Stimulated activated CD8-positive, alpha-beta memory T cell treated with anti-CD3 and anti-CD28 coated beads, Interleukin-7, amount 100 ng/mL, for 4 hours (primary cell): Measurements from ENCODE around the gene TBC1D2B.

Source experiments
- DNase-seq, 2 donors: peaks; one replicate each; pipeline ENCODE4 v3.0.0-alpha.2; 2020; ENCODE audit warnings: low read depth in 2 of 2

Gene TBC1D2B

DNA sequence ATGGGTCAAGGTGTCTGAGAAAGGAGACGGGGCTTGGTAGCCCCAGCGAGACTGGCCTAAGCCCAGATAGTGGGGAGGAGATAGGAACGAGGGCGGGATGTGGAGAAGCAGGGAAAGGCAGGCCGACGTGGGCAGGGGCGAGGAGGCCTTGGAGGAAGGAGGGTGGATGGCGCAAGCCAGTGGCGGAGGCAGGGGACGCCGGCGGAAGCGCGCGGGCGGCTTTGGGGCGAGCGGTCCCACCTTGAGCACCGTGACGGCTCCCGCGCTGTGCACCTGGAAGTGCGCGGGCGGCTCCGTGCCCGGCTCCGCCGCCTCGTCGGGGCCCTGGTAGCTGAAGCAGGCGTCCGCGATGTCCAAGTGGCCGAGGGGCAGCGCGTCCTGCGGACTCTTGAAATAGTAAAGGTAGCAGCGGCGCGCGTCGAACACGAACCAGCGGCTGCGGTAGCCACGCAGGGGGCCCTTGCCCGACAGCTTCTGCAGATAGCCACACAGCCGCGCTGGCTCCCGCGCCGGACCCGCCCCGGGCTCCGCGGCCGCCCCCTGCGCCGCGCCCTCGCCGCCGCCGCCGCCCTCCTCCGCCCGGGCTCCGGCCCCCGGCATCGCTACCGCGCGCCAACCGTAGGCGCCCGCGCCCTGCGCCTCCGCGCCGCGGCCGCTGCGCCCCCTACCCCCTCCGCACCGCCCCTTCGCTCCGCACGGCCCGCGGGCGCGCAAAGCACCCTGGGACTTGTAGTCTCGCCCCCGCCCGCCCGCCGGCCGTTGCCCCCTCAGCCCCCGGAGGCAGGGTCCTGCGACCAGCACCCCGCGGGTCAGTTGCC lies at the start of gene TBC1D2B:
Gene TBC1D2B (minus strand): TSS at position 659 of the 818 bp plus-strand sequence. CDS start 59 bp downstream, at position 600.
- peak; percentile 25 to 71 for DNase-seq

DNA sequence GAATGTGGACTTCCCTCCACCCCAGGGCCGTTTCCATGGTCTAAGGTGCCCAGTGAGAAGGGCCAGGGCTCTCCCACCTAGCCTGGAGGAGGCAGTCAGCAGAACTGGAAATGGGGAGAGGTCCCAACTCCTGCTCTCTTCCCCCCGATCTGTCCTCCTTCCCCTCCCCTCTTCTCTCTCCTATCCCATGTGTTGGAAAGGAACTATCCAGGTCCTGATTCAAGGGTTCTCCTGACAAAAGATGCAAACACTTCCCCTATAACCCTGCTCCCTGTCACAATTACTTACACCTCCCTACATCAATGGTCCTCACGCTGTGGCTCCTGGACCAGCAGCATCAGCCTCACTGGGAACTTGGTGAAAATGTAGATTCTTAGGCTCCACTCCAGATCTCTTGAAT lies 47.8 kb upstream of the TBC1D2B start:
- DNase-seq, result no peak

DNA sequence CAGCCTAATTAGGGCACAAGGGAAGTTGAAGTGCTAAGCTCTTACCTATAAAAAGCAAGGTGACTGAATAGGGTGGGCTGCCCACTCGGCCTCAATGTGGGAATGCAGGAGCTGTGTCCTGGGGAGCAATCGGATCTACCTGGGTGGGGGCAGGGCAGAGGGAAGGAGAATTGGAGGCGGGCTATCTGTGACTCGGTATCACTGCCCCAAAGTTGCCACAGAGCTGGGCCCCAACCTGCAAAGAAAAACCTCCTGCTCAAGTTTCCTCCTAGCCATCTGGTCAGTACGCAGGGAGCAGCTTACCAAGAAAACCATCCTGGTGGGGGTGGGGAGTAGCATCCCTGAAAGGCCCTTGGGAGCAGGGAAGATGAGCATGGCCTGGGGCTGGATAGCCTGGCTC lies 43.0 kb upstream of the TBC1D2B start:
- DNase-seq, result no peak

DNA sequence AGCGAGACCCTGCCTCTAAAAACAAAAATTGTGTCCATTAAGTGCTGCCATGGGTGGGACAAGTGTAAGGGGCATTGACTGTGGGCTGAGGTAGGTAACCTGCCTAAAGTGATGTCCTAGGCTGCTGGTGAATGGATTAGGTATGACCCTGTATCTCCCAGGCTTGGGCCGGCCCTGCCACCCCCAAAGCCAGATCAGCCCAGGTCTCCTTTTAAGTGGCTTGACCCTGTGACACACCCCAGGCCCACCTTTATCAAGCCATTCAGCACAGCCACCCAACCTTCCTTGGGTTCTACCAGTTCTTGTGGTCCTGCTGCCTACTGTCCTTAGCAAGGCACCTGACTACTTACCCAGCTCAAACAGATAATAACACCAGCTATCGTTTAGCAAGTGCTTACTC lies 35.0 kb upstream of the TBC1D2B start:
- DNase-seq, result no peak

DNA sequence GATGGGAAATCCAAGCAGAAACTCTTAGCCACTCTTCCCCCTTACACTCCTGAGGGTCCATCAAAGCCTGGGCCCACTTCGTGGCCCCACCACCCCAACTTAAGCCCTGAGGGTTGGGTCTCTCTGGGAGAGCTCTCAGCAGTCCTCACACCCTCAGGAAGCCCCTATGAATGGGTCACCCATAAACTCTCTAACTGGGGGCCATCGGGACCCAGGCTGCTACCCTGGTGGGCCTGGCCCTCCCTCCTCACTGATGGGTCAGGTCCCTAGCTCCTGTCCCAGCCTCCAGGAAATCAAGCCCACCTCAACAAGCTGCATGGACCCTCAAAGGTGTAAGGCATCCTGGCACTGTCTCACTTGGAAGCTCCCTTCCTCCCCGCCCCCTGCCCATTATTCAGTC lies 34.3 kb upstream of the TBC1D2B start:
- no peak for DNase-seq

DNA sequence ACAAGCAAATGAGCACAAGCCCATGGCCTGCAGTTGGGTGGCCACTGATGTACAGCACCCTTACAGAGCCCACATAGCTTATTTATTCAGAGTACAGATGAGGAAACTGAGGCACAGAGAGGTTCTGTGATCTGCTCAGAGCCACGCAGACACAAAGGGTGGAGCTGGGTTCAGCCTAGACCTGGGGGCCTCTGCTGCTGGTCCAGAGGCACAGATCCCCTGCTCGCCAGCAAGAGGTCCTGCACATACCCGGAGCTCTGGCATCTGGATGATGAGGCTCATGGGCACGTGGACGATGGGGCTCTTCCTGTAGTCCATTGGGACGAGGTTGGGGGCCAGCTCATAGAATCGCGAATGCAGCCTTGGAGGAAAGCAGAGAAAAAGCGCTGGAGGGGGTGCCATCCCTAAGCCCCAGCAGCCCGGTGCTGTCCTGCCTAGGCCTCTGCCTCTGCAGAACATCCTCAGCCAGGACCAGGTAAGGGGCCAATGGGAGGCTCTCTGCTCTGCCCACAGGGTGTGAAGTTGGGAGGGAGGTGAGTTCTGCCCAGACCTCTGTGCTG lies 33.5 kb upstream of the TBC1D2B start:
- DNase-seq, result no peak

DNA sequence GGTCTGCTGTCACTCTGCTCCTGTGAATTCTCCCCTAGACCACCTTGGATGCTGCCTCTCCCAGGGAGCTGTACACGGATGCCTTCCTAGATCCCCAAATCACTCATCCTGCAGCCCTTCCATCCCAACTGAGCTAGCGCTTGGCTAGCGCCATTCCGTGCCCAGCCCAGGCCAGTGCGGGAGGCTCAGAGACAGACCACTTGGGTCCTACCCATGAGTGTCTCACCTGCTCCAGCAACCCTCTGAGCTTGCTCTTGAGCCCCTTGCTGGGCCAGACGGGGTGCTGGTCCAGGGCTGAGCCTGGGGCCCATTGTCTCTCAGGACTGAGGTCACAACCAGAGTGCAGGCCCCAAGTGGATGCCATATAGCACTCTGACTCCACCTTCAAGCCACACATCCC lies 32.6 kb upstream of the TBC1D2B start:
- no peak for DNase-seq

DNA sequence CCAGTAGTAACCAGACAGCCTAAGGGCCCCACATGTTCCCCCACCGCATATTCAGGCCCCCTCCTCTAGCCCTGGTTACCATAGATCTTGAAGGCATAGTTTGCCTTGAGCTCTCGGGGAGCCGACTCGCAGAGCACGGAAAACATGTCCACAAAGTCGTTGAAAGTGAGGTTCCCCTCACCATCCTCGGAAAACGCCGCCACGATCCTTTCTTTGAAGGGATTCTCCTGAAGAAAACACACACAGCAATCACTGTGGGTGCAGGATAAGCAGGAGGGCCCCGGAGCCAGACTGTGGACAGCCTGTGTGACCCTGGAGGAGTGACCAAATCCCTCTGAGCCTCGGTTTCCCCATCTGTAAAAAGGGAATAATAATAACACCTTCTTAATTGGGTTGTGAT lies 31.6 kb upstream of the TBC1D2B start:
- DNase-seq, result no peak

DNA sequence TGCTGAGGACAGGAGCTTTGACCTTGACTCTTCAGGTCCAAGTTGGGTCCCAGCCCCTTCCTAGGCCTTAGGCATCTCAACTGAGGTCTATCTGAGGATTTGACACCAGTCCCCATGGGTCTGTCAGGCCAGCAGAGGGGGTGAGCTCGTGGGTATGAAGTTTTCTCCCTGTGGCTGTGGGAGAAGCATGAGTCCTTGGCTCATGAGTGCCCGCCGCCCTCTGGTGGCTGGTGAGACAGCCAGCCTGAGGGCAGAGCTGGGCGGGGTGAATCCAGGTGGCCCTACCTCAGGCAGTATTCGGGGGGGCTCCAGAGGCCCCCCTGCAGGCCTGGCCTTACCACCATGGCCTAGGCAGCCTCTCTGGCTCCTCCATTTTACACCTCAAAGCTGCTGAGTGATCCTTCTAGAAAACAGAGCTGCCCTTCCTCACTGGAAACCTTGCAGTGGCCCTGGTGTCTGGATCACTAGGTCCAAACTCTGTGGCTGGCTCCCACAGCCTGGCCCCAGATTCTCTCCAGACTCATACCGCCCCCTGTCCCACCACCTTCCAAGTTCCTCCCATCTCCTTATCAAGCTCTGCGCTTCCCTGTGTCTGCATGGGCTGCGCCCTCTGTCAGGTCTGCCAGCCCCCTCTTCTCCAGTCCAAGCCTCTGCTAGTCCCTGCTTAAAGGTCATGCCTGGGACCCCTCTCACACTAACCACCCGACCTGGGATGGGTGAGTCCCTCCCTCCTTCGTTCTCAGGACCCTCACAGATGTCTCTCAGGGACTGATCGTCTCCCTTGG lies 31.0 kb upstream of the TBC1D2B start:
- DNase-seq, result peak; percentile 74 to 77

DNA sequence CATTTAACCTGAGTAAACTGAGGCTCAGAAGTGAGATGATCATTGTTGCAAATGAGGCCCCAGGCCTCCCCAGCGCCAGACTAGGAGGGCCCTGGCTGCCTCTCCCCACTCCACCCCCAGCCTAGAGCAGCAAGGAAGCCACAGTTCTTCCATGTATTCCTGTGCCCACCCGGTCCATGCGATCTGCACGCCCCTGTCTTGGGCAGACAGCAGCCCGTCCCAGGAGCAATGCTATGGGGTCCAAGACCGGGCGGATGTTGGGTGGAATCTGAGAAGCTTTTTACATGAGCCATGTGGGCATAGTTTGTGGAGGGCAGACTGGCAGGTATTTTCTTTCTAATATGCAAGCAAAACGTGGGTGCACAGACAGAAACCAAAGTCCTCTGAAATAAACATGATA lies 30.0 kb upstream of the TBC1D2B start:
- DNase-seq, result no peak

DNA sequence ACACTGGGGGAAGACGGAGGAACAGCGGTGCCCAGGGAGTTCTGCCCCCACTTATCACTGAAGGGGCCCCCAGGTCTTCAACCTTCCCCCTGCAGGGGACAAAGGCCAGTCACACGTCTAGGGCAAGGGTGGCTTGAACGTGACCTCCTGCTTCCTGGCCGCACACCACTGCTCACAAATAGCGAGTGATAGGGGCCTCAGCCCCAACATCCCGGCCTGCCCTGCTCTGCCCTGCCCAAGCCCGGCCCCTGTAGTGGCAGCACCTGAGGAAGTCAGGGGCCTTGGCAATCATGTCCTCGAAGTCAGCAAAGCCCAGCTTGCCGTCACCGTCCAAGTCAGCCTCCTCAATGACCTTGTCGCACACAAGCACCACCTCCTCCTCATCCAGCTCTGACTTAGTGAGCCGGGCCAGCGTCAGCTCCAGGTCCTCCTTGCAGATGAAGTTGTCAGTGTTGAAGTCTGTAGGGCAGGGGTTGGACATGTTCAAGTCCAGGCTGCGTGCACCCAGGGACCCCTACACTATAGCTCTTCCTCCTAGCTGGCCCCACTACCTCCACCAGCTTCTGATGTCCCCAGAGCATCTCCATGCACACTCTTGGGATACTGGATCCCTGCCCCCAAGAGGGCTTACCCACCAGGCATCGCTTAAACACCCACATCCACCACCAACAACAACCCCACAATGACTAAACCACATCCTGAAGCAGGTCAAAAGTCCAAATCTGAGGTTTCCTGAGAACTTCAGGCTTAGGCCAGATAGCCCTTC lies 28.1 kb upstream of the TBC1D2B start:
- DNase-seq, result no peak

DNA sequence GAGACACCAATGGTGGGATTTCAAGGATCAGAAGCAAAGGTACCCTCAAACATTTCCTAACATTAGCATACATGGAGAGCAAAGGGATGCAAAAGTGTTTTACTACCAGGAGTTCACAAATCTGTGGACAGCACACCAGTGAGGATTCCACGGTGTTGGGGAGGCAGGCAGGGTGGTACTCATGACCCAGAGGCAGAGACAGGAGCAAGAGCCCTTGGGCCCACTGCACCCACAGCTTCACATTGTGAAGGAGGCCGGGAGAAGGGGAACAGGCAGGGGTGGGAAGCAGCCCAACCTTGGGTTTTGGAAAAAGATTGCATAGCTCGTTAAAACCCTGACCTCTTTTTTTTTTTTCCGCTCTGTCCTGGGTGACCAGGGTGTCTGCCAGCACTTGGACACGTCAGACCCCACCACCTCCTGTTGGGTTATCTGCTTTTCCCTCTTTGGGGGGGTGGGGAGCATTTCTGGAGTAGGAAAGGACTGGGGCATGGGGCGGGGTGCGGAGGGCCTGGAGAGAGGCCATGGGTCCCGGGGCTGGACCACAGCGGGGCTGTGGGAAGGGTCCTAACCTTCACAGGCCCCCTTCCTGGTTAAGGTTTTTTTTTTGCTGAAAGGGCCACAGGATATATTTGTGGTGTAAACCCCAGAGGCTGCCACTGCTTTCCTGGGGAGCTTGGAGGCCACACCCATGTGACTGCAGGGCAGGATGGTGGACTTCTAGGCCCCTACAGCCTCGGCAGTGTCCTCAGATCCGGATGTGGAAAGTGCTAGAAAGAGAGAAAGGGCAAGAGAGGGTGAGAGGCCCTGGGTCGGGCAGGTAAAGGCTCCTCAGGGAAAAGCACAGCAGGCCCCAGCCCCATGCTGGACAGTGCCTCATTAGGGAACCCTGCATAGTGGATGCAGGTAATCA lies 27.3 kb upstream of the TBC1D2B start:
- no peak for DNase-seq

DNA sequence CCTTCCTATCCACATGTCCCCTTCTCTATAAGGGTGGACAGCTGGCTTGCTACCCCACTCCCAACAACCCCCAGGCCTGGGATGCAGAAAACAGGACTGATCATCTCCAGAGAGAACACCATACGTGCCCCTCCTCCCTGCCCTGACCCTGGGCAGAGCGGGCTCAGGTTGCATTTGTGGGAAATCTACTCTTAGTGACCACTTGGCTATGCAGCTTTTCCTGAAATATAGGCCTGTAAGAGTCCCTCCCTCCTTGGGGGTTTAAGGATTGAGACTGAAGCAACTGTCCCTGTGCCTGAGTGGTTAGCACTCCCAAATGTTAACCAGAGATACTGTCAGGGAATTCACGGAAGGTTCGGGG lies 26.6 kb upstream of the TBC1D2B start:
- DNase-seq, result no peak

DNA sequence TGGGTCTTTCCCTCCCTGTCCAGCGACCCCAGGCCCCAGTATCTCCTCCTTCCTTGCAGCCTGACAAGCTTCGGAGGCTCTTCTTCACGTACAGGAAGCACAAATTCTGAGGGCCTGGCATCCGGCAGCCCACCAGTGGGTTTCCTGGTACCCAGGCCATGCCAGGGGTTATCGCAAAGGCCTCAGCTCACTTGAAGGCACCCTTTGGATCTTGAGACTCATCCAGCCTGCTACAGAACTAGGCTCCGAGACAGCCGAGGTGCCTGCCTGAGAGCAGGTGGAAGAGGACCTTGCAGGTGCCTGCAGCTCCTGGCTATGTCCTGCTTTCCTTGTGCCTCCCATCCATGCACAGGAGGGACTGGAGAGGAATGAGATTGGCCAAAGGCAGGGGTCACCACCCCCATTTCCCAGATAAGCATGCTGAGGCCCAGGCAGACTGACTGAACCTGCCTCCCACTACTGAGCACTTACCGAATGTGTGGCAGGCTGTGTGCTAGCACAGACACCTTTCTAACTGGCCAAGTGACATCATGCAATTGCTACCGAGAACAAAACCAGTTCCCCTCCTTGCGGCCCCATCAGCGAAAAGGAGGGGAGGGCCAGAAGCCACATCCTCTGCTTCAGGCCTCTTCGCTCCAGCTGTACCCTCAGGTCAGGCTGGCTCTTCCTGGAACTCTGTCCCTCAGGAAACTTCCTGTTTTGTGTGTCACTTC lies 26.1 kb upstream of the TBC1D2B start:
- peak; percentile 23 to 51 for DNase-seq

DNA sequence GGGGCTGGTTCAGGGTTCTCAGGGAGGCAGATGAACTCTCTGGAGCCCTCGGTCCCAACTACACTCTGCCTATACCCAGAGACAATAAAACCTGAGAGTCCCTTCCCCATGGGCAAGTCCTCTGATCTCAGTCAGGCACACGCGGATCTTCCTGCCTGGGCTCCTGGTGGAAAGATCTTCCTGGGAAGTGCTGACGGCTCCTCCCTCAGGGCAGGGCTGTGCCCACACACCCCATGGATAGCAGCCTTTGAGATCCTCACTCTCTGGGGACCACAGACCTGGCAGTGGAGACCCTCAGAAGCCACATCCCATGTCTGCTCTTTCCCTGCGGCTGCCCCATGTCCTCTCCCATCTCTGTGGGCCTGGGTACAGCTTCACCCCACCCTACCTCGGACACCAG lies 25.2 kb upstream of the TBC1D2B start:
- DNase-seq, result no peak

DNA sequence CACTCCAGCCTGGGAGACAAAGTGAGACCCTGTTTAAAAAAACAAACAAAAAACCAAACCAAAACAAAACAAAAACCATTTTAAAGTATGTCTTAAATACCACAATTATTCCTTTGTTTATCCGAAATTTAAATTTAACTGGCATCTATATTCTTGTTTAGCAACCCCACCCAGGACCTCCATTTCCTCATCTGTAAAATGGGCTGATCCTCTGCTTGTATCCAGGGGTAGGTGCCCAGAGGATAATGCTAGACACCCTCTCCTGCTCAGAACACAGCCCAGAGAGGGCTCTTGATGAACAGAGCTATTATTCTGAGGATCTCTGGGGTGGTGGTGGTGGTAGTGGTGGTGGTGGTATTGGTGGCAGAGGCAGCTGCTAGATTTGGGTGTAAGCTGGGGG lies 24.7 kb upstream of the TBC1D2B start:
- DNase-seq, result no peak

DNA sequence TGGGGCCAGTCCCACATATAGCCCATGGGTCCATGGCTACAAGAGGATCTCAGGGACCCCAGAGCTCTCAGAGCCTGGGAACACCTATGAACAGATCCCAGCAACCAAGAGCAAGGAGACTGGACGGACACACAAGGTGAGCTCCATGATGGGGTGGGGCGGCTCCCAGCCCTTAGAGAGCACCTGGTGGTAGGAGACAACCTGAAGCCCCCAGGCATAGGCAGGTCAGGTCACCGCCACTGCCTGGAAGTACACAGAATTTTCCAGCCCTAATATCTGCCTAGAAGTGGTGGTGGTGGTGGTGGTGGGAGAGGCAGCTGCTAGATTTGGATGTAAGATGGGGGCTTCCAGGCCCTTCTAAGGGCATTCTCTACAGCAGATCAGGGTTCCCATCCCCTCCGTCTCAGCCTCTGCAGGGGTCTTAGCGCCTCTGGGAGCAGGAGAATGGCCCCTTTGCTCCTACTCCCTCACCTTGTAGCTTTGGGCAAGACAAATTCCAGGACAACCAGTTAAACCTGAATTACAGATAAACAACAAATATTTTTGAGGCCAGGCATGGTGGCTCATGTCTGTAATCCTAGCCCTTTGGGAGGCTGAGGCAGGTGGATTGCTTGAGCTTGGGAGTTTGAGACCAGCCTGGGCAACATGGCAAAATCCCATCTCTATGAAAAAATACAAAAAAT lies 24.1 kb upstream of the TBC1D2B start:
- DNase-seq, result no peak

DNA sequence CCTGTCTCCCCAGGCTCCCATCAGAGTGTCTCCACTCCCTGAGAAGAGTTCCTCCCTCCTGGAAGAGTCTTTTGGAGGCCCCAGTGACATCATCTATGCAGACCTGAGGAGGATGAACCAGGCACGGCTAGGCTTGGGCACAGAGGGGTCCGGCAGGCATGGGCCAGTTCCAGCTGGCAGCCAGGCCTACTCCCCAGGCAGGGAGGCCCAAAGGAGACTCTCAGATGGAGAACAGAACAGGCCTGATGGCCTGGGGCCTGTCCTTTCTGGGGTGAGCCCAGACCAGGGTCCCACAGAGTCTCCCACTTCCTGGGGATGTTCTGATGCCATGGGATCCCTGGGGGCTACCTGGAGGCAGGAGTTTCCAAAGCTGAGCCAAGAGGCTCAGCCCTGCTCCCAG lies 23.4 kb upstream of the TBC1D2B start:
- no peak for DNase-seq

DNA sequence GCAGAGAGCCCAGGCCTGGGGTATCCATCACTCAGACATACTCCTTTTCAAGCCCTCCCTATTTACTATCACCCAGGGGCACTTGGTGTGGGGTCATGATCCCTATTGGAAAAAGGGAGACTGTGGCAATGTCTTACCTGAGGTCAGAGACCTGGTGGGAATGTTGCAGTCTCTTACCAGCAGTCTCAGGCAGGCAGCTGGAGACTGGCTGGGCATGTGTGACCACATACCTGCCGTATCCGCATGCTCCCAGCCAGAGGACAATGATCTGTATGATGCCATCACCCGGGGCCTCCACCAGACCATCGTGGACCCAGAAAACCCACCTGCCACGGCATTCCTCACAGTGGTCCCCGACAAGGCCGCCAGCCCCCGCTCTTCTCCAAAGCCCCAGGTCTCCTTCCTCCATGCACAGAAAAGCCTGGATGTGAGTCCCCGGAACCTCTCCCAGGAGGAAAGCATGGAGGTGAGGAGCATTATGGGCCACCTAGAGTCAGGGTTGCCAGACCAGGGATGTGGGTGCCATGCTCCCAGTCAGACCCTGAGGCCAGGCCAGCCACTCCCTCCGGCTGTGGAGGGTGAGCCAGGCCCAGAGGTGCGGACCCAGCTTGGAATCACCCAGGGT lies 20.7 kb upstream of the TBC1D2B start:
- no peak for DNase-seq
